SH-SY5Y (cell line): ENCODE measurements around the gene HOXB5.

Source experiments
- GATA2 ChIP-seq: IDR thresholded peaks from 2 replicates; pipeline ENCODE4 v1.6.1; 2011; ENCODE audit warnings: mild to moderate bottlenecking, low read depth, low read length
- GATA3 ChIP-seq: IDR thresholded peaks from 2 replicates; pipeline ENCODE4 v1.6.1; 2011; ENCODE audit warnings: low read depth, mild to moderate bottlenecking, low read length, moderate library complexity

- TF ChIP-seq GATA2 (no peak), GATA3 (no peak)
These were observed 9.8 kb downstream of the HOXB5 start for GRCh38 chr17:48583708-48584222.
